HepG2 (cell line): ENCODE data around the gene MYL12B. TPM values are rescaled to one million over a fixed set of nuclear protein-coding genes. Genes with fewer than 3 reads are reported as not detected.

Experiments used
- CREB1 ChIP-seq, 2 experiments: fragments of 450-650 bp in 1 of 2; IDR thresholded peaks; 2 replicates each; pipeline ENCODE4 v1.6.1; 2016 to 2017; ENCODE audit warnings: control low read depth in 1 of 2, mild to moderate bottlenecking in 1 of 2, missing compliant biosample characterization in 1 of 2, missing genetic modification characterization in 1 of 2
- FIP1L1 ChIP-seq: fragments of 200-400 bp; formaldehyde crosslinking; IDR thresholded peaks from 2 replicates; pipeline ENCODE4 v1.6.1; 2018; ENCODE audit warnings: low read depth, mild to moderate bottlenecking, low read length, moderate library complexity, borderline replicate concordance; ENCODE audit not compliant: insufficient read depth
- GATA4 ChIP-seq: sonication (generic); IDR thresholded peaks from 2 replicates; pipeline ENCODE4 v1.6.1; 2016; ENCODE audit warnings: antibody characterized with exemption, low read depth, borderline replicate concordance
- GPBP1L1 ChIP-seq: sonication (generic); formaldehyde crosslinking; IDR thresholded peaks from 2 replicates; pipeline ENCODE4 v1.5.0; 2020; ENCODE audit warnings: mild to moderate bottlenecking, missing genetic modification reagents
- GZF1 ChIP-seq: sonication (generic); formaldehyde crosslinking; IDR thresholded peaks from 2 replicates; pipeline ENCODE4 v1.5.1; 2020; ENCODE audit warnings: mild to moderate bottlenecking, missing genetic modification reagents
- HBP1 ChIP-seq: IDR thresholded peaks from 2 replicates; pipeline ENCODE4 v1.6.1; 2016; ENCODE audit warnings: low read depth, control low read depth
- HDAC6 ChIP-seq: fragments of 200-600 bp; sonication (generic); IDR thresholded peaks from 2 replicates; pipeline ENCODE4 v1.7.0; 2017; ENCODE audit warnings: mild to moderate bottlenecking, antibody characterized with exemption, low read length, low read depth
- MAX ChIP-seq: IDR thresholded peaks from 2 replicates; pipeline ENCODE4 v1.6.1; 2012; ENCODE audit warnings: inconsistent platforms
- NFIC ChIP-seq: IDR thresholded peaks from 2 replicates; pipeline ENCODE4 v1.6.1; 2012; ENCODE audit warnings: mild to moderate bottlenecking, low read length, inconsistent platforms
- RARA ChIP-seq: IDR thresholded peaks from 2 replicates; pipeline ENCODE4 v1.6.1; 2016; ENCODE audit warnings: missing genetic modification reagents, missing compliant biosample characterization
- RFXAP ChIP-seq: sonication (generic); formaldehyde crosslinking; IDR thresholded peaks from 2 replicates; pipeline ENCODE4 v1.4.0; 2020; ENCODE audit warnings: missing genetic modification reagents, borderline replicate concordance
- SIN3B ChIP-seq: fragments of 150-350 bp; IDR thresholded peaks from 2 replicates; pipeline ENCODE4 v1.6.1; 2014; ENCODE audit warnings: low read length
- TBL1XR1 ChIP-seq: fragments of 150-350 bp; IDR thresholded peaks from 2 replicates; pipeline ENCODE4 v1.6.1; 2014; ENCODE audit warnings: borderline replicate concordance, low read length; ENCODE audit not compliant: partially characterized antibody
- TBX2 ChIP-seq: sonication (generic); formaldehyde crosslinking; IDR thresholded peaks from 2 replicates; pipeline ENCODE4 v1.5.0; 2020; ENCODE audit warnings: missing genetic modification reagents, mild to moderate bottlenecking, borderline replicate concordance
- THRA ChIP-seq: sonication (generic); formaldehyde crosslinking; IDR thresholded peaks from 2 replicates; pipeline ENCODE4 v1.4.0; 2020; ENCODE audit warnings: missing genetic modification reagents, borderline replicate concordance
- ZBTB10 ChIP-seq: sonication (generic); formaldehyde crosslinking; IDR thresholded peaks from 2 replicates; pipeline ENCODE4 v1.4.0; 2020; ENCODE audit warnings: missing genetic modification reagents, borderline replicate concordance
- ZBTB20 ChIP-seq: sonication (generic); formaldehyde crosslinking; IDR thresholded peaks from 2 replicates; pipeline ENCODE4 v1.8.1; 2023; ENCODE audit warnings: missing genetic modification reagents, low read depth, mild to moderate bottlenecking, borderline replicate concordance
- ZMYM4 ChIP-seq: sonication (generic); formaldehyde crosslinking; IDR thresholded peaks from 2 replicates; pipeline ENCODE4 v1.8.1; 2023; ENCODE audit warnings: mild to moderate bottlenecking, missing genetic modification reagents
- ZNF550 ChIP-seq: sonication (generic); formaldehyde crosslinking; IDR thresholded peaks from 2 replicates; pipeline ENCODE4 v1.4.0; 2020; ENCODE audit warnings: mild to moderate bottlenecking, missing genetic modification reagents, borderline replicate concordance
- ZNF652 ChIP-seq: IDR thresholded peaks from 2 replicates; pipeline ENCODE4 v1.6.1; 2016; ENCODE audit warnings: low read depth, borderline replicate concordance
- ZSCAN22 ChIP-seq: sonication (generic); formaldehyde crosslinking; IDR thresholded peaks from 2 replicates; pipeline ENCODE4 v1.4.0; 2020; ENCODE audit warnings: mild to moderate bottlenecking, missing genetic modification reagents
- ZZZ3 ChIP-seq: sonication (generic); formaldehyde crosslinking; IDR thresholded peaks from 2 replicates; pipeline ENCODE4 v1.4.0; 2020; ENCODE audit warnings: missing genetic modification reagents, mild to moderate bottlenecking, borderline replicate concordance
- polyA plus RNA-seq, 8 experiments: library from polyadenylated mRNA; depleted of rRNA in 3 of 8; stranded (reverse) in 7 of 8; unstranded in 1 of 8; fragments of >200 nt; fragmentation: Illumina TruSeq in 4 of 8; extraction: Trizol in 4 of 8; gene quantifications; 2 replicates each; pipeline versions ENCODE4 v1.2.1 to v1.2.3, GENCODE V29; 2011 to 2016; ENCODE audit warnings: low read depth in 4 of 8, missing spikeins in 1 of 8, mixed read lengths in 1 of 8; ENCODE audit not compliant: insufficient read depth in 1 of 8
- total RNA-seq, 5 experiments: library from RNA; depleted of rRNA; stranded (reverse); fragments of >200 nt; fragmentation: Illumina TruSeq; extraction: Trizol; gene quantifications; 2 replicates each; pipeline ENCODE4 v1.2.3, GENCODE V29; 2016; ENCODE audit warnings: low read depth in 1 of 5

The MYL12B gene
- total and polyA plus RNA-seq, 2 of the 13 experiments (the other 11 are each of a cell fraction or from before 2014, with no cell fraction given), result 265 to 340 TPM

- TF ChIP-seq ZBTB10 (CRISPR knock-in tag) (no peak), GZF1 (CRISPR knock-in tag) (no peak), SIN3B (no peak; the same call in 1 of the 2 replicates), TBL1XR1 (peak; percentile 59), THRA (CRISPR knock-in tag) (peak; percentile 7; the same call in 1 of the 2 replicates), TBX2 (CRISPR knock-in tag) (peak; percentile 71), ZNF550 (CRISPR knock-in tag) (no peak), HDAC6 (no peak), ZMYM4 (peak; percentile 99), ZZZ3 (no peak), ZBTB20 (CRISPR knock-in tag) (no peak; the same call in 1 of the 2 replicates), FIP1L1 (no peak), CREB1 (IDR thresholded peaks at IDR 0.05) (peak; percentile 64; the same call in 1 of the 2 replicates), CREB1 (CRISPR knock-in tag; IDR thresholded peaks at IDR 0.05) (peak; percentile 80), ZSCAN22 (no peak), MAX (peak; percentile 80), ZNF652 (CRISPR knock-in tag) (no peak), NFIC (peak; percentile 46; the same call in 1 of the 2 replicates), GPBP1L1 (CRISPR knock-in tag) (no peak), RFXAP (CRISPR knock-in tag) (no peak), HBP1 (CRISPR knock-in tag) (0 out of 2 replicates have a peak, but pooled peaks have one; percentile 60), GATA4 (peak; percentile 52; the same call in 1 of the 2 replicates), RARA (CRISPR knock-in tag) (no peak; the same call in 1 of the 2 replicates)
Observed at GRCh38 chr18:3247240-3248061, 14.5 kb upstream of the MYL12B start, which contains the start of gene MYL12A (continued).
